Left ventricle myocardium inferior (tissue), 1 donor: ENCODE data around the gene C20orf96. TPM values are rescaled to one million over a fixed set of nuclear protein-coding genes. Genes with fewer than 3 reads are reported as not detected.

Source experiments
- DNase-seq: peaks from one replicate; pipeline ENCODE4 v3.0.0-alpha.2; 2020
- H3K27ac ChIP-seq: fragments of 200-600 bp; replicated peaks from 2 replicates; pipeline ENCODE4 v1.8.0; 2021
- H3K27me3 ChIP-seq: fragments of 200-600 bp; 2 replicates; pipeline ENCODE4 v1.8.0; 2021; ENCODE audit warnings: low read depth
- H3K36me3 ChIP-seq: fragments of 200-600 bp; 2 replicates; pipeline ENCODE4 v1.8.0; 2021
- H3K4me1 ChIP-seq: fragments of 200-600 bp; 2 replicates; pipeline ENCODE4 v1.8.0; 2021
- H3K4me3 ChIP-seq: fragments of 200-600 bp; 2 replicates; pipeline ENCODE4 v1.8.0; 2021; ENCODE audit warnings: mild to moderate bottlenecking, moderate library complexity
- H3K9me3 ChIP-seq: fragments of 200-600 bp; replicated peaks from 2 replicates; pipeline ENCODE4 v1.8.0; 2021
- intact Hi-C: fragments of 100-400 bp; cut with micrococcal nuclease; formaldehyde crosslinking; loops from one replicate; pipeline ENCODE4 v1.11.0; 2022
- total RNA-seq: library from RNA; stranded (reverse); fragmentation: NEBNext Ultra II Directional; extraction: Animal tissue kit (Norgen Biotek cat#: 25700); gene quantifications from one replicate; pipeline ENCODE4 v1.2.1, GENCODE V29; 2021
- TF ChIP-seq, protein P1 (sequence below): fragments of 200-600 bp; IDR thresholded peaks from 2 replicates; pipeline ENCODE4 v1.8.0; 2021; ENCODE audit warnings: antibody characterized with exemption, mild to moderate bottlenecking, borderline replicate concordance
- donor health status: DM: no; HTN: yes; CAD: no; lungs with severe emphysema.

C20orf96 gene
- total RNA-seq, 1 donor from 2014 or later = 6.6 TPM

GRCh38 chr20:309841-310644 is 19.5 kb upstream of the C20orf96 start:
- no peaks in the 10 kb centered on the region for H3K36me3 ChIP-seq
- intact Hi-C loops = no loop called here
- no peaks in the 10 kb centered on the region for H3K27me3 ChIP-seq
- TF ChIP-seq, protein P1, sequence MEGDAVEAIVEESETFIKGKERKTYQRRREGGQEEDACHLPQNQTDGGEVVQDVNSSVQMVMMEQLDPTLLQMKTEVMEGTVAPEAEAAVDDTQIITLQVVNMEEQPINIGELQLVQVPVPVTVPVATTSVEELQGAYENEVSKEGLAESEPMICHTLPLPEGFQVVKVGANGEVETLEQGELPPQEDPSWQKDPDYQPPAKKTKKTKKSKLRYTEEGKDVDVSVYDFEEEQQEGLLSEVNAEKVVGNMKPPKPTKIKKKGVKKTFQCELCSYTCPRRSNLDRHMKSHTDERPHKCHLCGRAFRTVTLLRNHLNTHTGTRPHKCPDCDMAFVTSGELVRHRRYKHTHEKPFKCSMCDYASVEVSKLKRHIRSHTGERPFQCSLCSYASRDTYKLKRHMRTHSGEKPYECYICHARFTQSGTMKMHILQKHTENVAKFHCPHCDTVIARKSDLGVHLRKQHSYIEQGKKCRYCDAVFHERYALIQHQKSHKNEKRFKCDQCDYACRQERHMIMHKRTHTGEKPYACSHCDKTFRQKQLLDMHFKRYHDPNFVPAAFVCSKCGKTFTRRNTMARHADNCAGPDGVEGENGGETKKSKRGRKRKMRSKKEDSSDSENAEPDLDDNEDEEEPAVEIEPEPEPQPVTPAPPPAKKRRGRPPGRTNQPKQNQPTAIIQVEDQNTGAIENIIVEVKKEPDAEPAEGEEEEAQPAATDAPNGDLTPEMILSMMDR = no peak
- peak; percentile 98 for DNase-seq
- no peaks in the 10 kb centered on the region for H3K9me3 ChIP-seq
- H3K4me1 ChIP-seq = peaks cover 20% of the 10 kb centered on the region
- H3K27ac ChIP-seq = peak overlapping the region; percentile 84
- H3K4me3 ChIP-seq = peak overlapping the region; percentile 69

DNA sequence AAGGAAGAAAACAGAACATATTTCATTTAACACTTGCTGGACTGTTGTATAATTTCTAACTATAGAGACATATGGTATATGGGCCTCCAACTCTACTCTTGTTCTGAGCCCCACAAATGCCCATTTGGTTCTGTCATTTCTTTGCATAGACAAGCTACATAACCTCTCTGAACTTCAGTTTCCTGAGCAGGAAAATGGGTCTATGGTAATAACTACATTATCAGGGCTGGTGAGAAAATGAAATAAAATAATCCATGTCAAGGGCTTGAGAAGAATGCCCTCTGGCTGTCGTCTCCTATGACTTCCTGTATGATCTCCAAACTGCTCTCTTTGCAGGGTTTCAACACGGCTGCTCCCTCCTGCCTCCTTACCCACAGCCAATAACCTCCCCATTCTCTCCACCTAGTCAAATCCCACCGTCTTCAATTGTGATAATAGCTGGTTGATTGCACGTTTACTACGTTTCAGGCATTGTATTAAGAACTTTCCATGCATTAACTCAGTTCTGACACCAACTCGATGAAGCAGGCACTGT is 18.8 kb upstream of the C20orf96 start:
- Histone ChIP-seq H3K9me3 (no peaks in the 10 kb centered on the region), H3K27ac (peak overlapping the region; percentile 84), H3K27me3 (no peaks in the 10 kb centered on the region), H3K4me3 (peak overlapping the region; percentile 69), H3K36me3 (no peaks in the 10 kb centered on the region), H3K4me1 (peaks cover 20% of the 10 kb centered on the region)
- intact Hi-C loops = no loop called here
- TF ChIP-seq, protein P1 = no peak
- no peak for DNase-seq

DNA sequence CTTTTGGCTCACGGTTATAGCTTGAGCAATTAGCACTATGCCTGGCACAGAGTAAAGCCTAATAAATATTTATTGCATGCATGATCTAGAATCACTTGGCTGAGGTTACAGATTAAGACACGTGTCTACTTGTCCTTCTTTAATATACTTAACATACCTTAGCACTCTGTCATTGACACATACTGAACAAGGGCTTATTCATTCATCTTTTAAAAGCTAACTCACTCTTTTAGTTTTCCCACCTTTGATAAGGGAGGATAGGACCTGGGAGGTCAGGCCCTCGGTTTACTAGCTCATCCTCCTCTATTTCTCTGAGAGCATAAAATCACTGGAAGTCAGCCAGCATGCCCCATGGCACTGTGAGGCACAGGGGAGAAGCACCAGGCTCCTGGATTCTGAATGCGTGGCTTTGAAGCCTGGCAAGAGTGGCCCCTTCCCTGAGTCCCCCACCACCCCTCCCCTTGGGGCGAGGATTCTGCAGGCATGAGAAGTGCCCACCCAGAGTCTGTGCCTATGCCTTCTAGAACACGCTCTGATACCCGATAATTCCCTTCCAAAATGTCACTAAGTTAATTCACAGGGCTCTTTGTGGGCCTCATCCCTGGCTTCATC is 18.0 kb upstream of the C20orf96 start:
- H3K27ac ChIP-seq = peak overlapping the region; percentile 84
- no peak for DNase-seq

GRCh38 chr20:305745-306144 is 15.2 kb upstream of the C20orf96 start:
- TF ChIP-seq, protein P1 = no peak
- Histone ChIP-seq H3K9me3 (no peaks in the 10 kb centered on the region), H3K4me3 (no peak overlapping the region), H3K27me3 (no peaks in the 10 kb centered on the region), H3K36me3 (no peaks in the 10 kb centered on the region), H3K4me1 (peaks cover 39% of the 10 kb centered on the region), H3K27ac (no peak overlapping the region)
- no peak for DNase-seq
- intact Hi-C loops = no loop called here

More for the DNA sequence above, 18.0 kb upstream of the C20orf96 start:
- H3K9me3 ChIP-seq = no peaks in the 10 kb centered on the region
- H3K4me1 ChIP-seq = peaks cover 20% of the 10 kb centered on the region
- no peak overlapping the region for H3K4me3 ChIP-seq
- TF ChIP-seq, protein P1 = no peak
- no peaks in the 10 kb centered on the region for H3K36me3 ChIP-seq
- intact Hi-C loops = no loop called here
- H3K27me3 ChIP-seq = no peaks in the 10 kb centered on the region

DNA sequence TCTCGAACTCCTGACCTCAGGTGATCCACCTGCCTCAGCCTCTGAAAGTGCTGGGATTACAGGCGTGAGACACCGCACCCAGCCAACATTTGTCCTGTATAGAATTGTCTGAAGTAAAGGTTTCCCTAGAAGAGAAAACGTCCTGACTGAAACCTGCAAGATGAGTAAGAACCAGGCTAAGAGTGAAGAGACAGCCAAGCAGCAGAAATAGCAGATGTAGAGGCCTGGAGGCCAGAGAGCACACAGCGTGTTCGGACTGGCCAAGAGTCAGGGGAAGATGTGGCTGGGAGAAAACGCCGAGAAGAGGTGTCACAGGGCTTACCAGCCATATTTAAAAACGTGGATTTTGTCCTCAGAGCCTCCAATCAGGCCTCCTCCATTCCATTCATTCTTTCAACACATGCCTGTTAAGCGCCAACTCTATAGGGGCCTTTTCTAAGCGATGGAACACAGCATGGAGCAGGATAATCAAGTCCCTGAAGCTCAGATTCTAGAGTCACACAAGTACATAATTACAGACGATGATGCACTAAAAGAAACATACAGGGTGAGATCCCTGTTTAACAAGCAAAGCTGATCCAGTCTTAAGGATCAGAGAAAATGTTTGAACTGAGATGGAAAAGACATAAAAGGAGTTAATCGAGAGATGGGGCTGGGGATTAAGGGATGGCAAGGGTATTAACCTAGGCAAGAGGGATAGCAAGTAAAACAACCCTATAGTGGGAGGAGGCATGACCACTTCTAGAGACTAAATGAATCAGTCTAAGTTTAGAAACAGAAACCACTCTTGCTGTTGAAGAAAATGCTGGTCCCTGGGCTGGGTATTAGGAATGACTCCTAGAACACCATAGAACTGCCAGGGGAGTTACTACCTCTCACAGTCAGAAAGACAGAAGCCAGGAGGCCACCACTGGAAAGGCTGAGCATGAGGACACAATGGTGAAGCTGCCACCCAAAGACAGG is 11.6 kb upstream of the C20orf96 start:
- no peak for DNase-seq
- H3K27me3 ChIP-seq = no peaks in the 10 kb centered on the region
- H3K4me1 ChIP-seq = peaks cover 57% of the 10 kb centered on the region

More for the DNA sequence above, 11.6 kb upstream of the C20orf96 start:
- H3K27ac ChIP-seq = peak overlapping the region; percentile 57
- H3K9me3 ChIP-seq = no peaks in the 10 kb centered on the region
- peaks cover 4% of the 10 kb centered on the region for H3K36me3 ChIP-seq
- intact Hi-C loops = no loop called here
- TF ChIP-seq, protein P1 = no peak
- no peak overlapping the region for H3K4me3 ChIP-seq
